OCI-LY3 (cell line): ENCODE data around the gene PHAF1.

Experiments
- H2AFZ ChIP-seq: fragments of 200-600, 300-600 bp; shearing (Covaris generic); 2 replicates; pipeline ENCODE4 v1.6.0; 2014; ENCODE audit warnings: antibody characterized with exemption, low read depth, low read length
- H3K27ac ChIP-seq: fragments of 200-600, 300-600 bp; sonication (generic); 2 replicates; pipeline ENCODE4 v1.5.1; 2014; ENCODE audit warnings: mild to moderate bottlenecking, low read length, moderate library complexity, mixed read lengths
- H3K27me3 ChIP-seq: fragments of 200-600, 300-600 bp; sonication (generic); 2 replicates; pipeline ENCODE4 v1.6.1; 2014; ENCODE audit warnings: low read depth, low read length, mixed read lengths
- H3K36me3 ChIP-seq: fragments of 200-600, 300-600 bp; sonication (generic); replicated peaks from 2 replicates; pipeline ENCODE3; 2014; ENCODE audit warnings: low read depth, low read length, mixed read lengths
- H3K4me1 ChIP-seq: fragments of 300-600, 200-600 bp; sonication (generic); 2 replicates; pipeline ENCODE4 v1.6.1; 2014; ENCODE audit warnings: low read length, mixed read lengths
- H3K4me2 ChIP-seq: fragments of 200-600, 300-600 bp; sonication (generic); 2 replicates; pipeline ENCODE4 v1.6.1; 2014; ENCODE audit warnings: low read length, mixed read lengths
- H3K4me3 ChIP-seq: fragments of 300-600, 200-600 bp; sonication (generic); 2 replicates; pipeline ENCODE4 v1.5.1; 2014; ENCODE audit warnings: antibody characterized with exemption, mild to moderate bottlenecking, low read length, moderate library complexity
- H3K79me2 ChIP-seq: fragments of 300-600, 200-600 bp; shearing (Covaris generic); 2 replicates; pipeline ENCODE4 v1.6.1; 2014; ENCODE audit warnings: mild to moderate bottlenecking, low read length, mixed read lengths
- H3K9ac ChIP-seq: fragments of 300-600, 200-600 bp; shearing (Covaris generic); 2 replicates; pipeline ENCODE4 v1.6.0; 2014; ENCODE audit warnings: mild to moderate bottlenecking, low read length, moderate library complexity
- H3K9me3 ChIP-seq: fragments of 200-600, 300-600 bp; shearing (Covaris generic); 2 replicates; pipeline ENCODE4 v1.6.1; 2014; ENCODE audit warnings: low read length, mixed read lengths; ENCODE audit not compliant: insufficient read depth
- H4K20me1 ChIP-seq: fragments of 200-600, 300-600 bp; sonication (generic); 2 replicates; pipeline ENCODE4 v1.6.1; 2016; ENCODE audit warnings: low read length, mixed read lengths; ENCODE audit not compliant: insufficient read depth
- EZH2phosphoT487 ChIP-seq: fragments of 200-600 bp; shearing (Covaris generic); IDR thresholded peaks from 2 replicates; pipeline ENCODE4 v1.6.1; 2018; ENCODE audit warnings: antibody characterized with exemption, mixed run types, low read depth
- TF ChIP-seq, protein P1 (sequence below): fragments of 200-600, 300-600 bp; sonication (generic); IDR thresholded peaks from 2 replicates; pipeline ENCODE4 v1.5.1; 2014; ENCODE audit warnings: antibody characterized with exemption, low read length, low read depth

PHAF1 gene

GRCh38 chr16:67157106-67157748, 47.5 kb downstream of the PHAF1 start:
- H3K9ac ChIP-seq, result no peak overlapping the region
- H3K36me3 ChIP-seq, result peaks cover 12% of the 10 kb centered on the region
- H3K4me2 ChIP-seq, result no peak overlapping the region
- H4K20me1 ChIP-seq, result no peaks in the 10 kb centered on the region
- peaks cover 14% of the 10 kb centered on the region for H3K79me2 ChIP-seq
- H3K27me3 ChIP-seq, result no peaks in the 10 kb centered on the region
- H3K27ac ChIP-seq, result no peak overlapping the region
- H3K9me3 ChIP-seq, result no peaks in the 10 kb centered on the region
- no peak overlapping the region for H2AFZ ChIP-seq
- TF ChIP-seq, protein P1, sequence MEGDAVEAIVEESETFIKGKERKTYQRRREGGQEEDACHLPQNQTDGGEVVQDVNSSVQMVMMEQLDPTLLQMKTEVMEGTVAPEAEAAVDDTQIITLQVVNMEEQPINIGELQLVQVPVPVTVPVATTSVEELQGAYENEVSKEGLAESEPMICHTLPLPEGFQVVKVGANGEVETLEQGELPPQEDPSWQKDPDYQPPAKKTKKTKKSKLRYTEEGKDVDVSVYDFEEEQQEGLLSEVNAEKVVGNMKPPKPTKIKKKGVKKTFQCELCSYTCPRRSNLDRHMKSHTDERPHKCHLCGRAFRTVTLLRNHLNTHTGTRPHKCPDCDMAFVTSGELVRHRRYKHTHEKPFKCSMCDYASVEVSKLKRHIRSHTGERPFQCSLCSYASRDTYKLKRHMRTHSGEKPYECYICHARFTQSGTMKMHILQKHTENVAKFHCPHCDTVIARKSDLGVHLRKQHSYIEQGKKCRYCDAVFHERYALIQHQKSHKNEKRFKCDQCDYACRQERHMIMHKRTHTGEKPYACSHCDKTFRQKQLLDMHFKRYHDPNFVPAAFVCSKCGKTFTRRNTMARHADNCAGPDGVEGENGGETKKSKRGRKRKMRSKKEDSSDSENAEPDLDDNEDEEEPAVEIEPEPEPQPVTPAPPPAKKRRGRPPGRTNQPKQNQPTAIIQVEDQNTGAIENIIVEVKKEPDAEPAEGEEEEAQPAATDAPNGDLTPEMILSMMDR, result no peak
- TF ChIP-seq EZH2phosphoT487, result no peak
- peaks cover 20% of the 10 kb centered on the region for H3K4me1 ChIP-seq
- H3K4me3 ChIP-seq, result no peak overlapping the region

GRCh38 chr16:67157892-67158635, 48.3 kb downstream of the PHAF1 start:
- Histone ChIP-seq H4K20me1 (no peaks in the 10 kb centered on the region), H3K4me3 (peak overlapping the region; percentile 87), H3K79me2 (peaks cover 14% of the 10 kb centered on the region), H3K9me3 (no peaks in the 10 kb centered on the region), H3K27me3 (no peaks in the 10 kb centered on the region), H2AFZ (no peak overlapping the region), H3K9ac (peak overlapping the region; percentile 91), H3K4me2 (peak overlapping the region; percentile 99), H3K36me3 (peaks cover 12% of the 10 kb centered on the region), H3K27ac (peak overlapping the region; percentile 86), H3K4me1 (peaks cover 20% of the 10 kb centered on the region)
- TF ChIP-seq EZH2phosphoT487, result no peak
- TF ChIP-seq, protein P1, result no peak

- peak overlapping the region; percentile 91 for H3K9ac ChIP-seq
- H3K4me3 ChIP-seq, result peak overlapping the region; percentile 87
- peaks cover 12% of the 10 kb centered on the region for H3K36me3 ChIP-seq
- no peaks in the 10 kb centered on the region for H3K27me3 ChIP-seq
- H3K4me2 ChIP-seq, result peak overlapping the region; percentile 99
- TF ChIP-seq EZH2phosphoT487, result no peak
- TF ChIP-seq, protein P1, result no peak
- no peaks in the 10 kb centered on the region for H4K20me1 ChIP-seq
- H3K4me1 ChIP-seq, result peaks cover 20% of the 10 kb centered on the region
- H2AFZ ChIP-seq, result no peak overlapping the region
- H3K27ac ChIP-seq, result peak overlapping the region; percentile 86
- no peaks in the 10 kb centered on the region for H3K9me3 ChIP-seq
- peaks cover 14% of the 10 kb centered on the region for H3K79me2 ChIP-seq
Observed at GRCh38 chr16:67158637-67159600, 49.2 kb downstream of the PHAF1 start.
